K562 (cell line): ENCODE measurements around the gene LCA5L. TPM values are rescaled to one million over a fixed set of nuclear protein-coding genes. Genes with fewer than 3 reads are reported as not detected.

Source experiments
- COPS2 ChIP-seq: fragments of 450-650 bp; conservative IDR thresholded peaks from 2 replicates; pipeline ENCODE4 v1.6.1; 2016; ENCODE audit warnings: mild to moderate bottlenecking, moderate library complexity
- KAT2B ChIP-seq: IDR thresholded peaks from one replicate; pipeline ENCODE4 v1.6.1; 2012; ENCODE audit warnings: low read depth, mild to moderate bottlenecking, control low read depth, inconsistent platforms, low read length, moderate library complexity
- L3MBTL2 ChIP-seq: fragments of 450-650 bp; IDR thresholded peaks from 2 replicates; pipeline ENCODE4 v1.6.1; 2016; ENCODE audit warnings: mild to moderate bottlenecking, moderate library complexity
- LEF1 ChIP-seq: fragments of 450-650 bp; IDR thresholded peaks from 2 replicates; pipeline ENCODE4 v1.6.1; 2016; ENCODE audit warnings: mild to moderate bottlenecking
- NCOR1 ChIP-seq: fragments of 450-650 bp; IDR thresholded peaks from 2 replicates; pipeline ENCODE4 v1.6.1; 2016; ENCODE audit warnings: mild to moderate bottlenecking, moderate library complexity
- NRF1 ChIP-seq, 2 experiments: fragments of 450-650 bp; IDR thresholded peaks in 1 of 2; conservative IDR thresholded peaks in 1 of 2; 2 replicates each; pipeline ENCODE4 v1.6.1; 2014; ENCODE audit warnings: mild to moderate bottlenecking in 2 of 2
- PML ChIP-seq: IDR thresholded peaks from 2 replicates; pipeline ENCODE4 v1.6.1; 2012; ENCODE audit warnings: low read length, inconsistent platforms
- SRSF3 ChIP-seq: fragments of 200-400 bp; formaldehyde crosslinking; IDR thresholded peaks from 2 replicates; pipeline ENCODE4 v1.6.1; 2016; ENCODE audit warnings: mild to moderate bottlenecking, low read length, moderate library complexity; ENCODE audit not compliant: insufficient read depth
- ZC3H8 ChIP-seq: fragments of 450-650 bp; IDR thresholded peaks from 2 replicates; pipeline ENCODE4 v1.6.1; 2017
- ZFP1 ChIP-seq: fragments of 450-650 bp; formaldehyde crosslinking; IDR thresholded peaks from 2 replicates; pipeline ENCODE4 v1.4.0; 2020; ENCODE audit warnings: mild to moderate bottlenecking, mixed read lengths
- ZNF644 ChIP-seq: fragments of 200-800 bp; sonication (Bioruptor generic); IDR thresholded peaks from 2 replicates; pipeline ENCODE4 v1.6.1; 2016; ENCODE audit warnings: low read depth, missing genetic modification characterization, missing compliant biosample characterization
- polyA plus RNA-seq, 8 experiments: library from polyadenylated mRNA; depleted of rRNA in 4 of 8; stranded (reverse) in 5 of 8; unstranded in 3 of 8; fragments of >200 nt; fragmentation: Nextera tagmentation in 2 of 8; fragmentation: Illumina TruSeq in 1 of 8; extraction: Ambion mirVana in 2 of 8; extraction: Trizol in 1 of 8; gene quantifications; 2 replicates each; pipeline versions ENCODE4 v1.2.1 to v1.2.3, GENCODE V29; 2011 to 2014; ENCODE audit warnings: inconsistent platforms in 1 of 8, missing spikeins in 1 of 8
- total RNA-seq, 7 experiments: library from RNA; depleted of rRNA in 6 of 7; stranded (reverse); fragments of >200 nt in 6 of 7; fragmentation: Illumina TruSeq in 2 of 7; extraction: Trizol in 2 of 7; gene quantifications; 2 replicates each; pipeline versions ENCODE4 v1.2.1 to v1.2.3, GENCODE V29; 2011 to 2021; ENCODE audit warnings: low replicate concordance in 1 of 7
- TF ChIP-seq, protein P1 (sequence below): sonication (generic); formaldehyde crosslinking; IDR thresholded peaks from 2 replicates; pipeline ENCODE4 v1.8.0; 2023; ENCODE audit warnings: mild to moderate bottlenecking, missing genetic modification reagents
- TF ChIP-seq, protein P2 (sequence below): IDR thresholded peaks from 2 replicates; pipeline ENCODE4 v1.6.1; 2011; ENCODE audit warnings: borderline replicate concordance, low read depth, mild to moderate bottlenecking, moderate library complexity, low read length; ENCODE audit not compliant: insufficient read depth, poor library complexity, severe bottlenecking
- TF ChIP-seq, protein P3 (sequence below): fragments of 250-450 bp; sonication (Bioruptor Pico); IDR thresholded peaks from 2 replicates; pipeline ENCODE4 v1.9.0; 2021; ENCODE audit warnings: mild to moderate bottlenecking, inconsistent platforms
- TF ChIP-seq, protein P4 (sequence below): fragments of 450-650 bp; formaldehyde crosslinking; IDR thresholded peaks from 2 replicates; pipeline ENCODE4 v1.4.0; 2022; ENCODE audit warnings: missing genetic modification characterization
- TF ChIP-seq, protein P5 (sequence below), 2 experiments: fragments of 450-650 bp; conservative IDR thresholded peaks; 2 replicates each; pipeline ENCODE4 v1.6.1; 2017; ENCODE audit warnings: mild to moderate bottlenecking in 2 of 2, moderate library complexity in 2 of 2
- TF ChIP-seq, protein P6 (sequence below): sonication (generic); formaldehyde crosslinking; IDR thresholded peaks from 2 replicates; pipeline ENCODE4 v1.9.0; 2022; ENCODE audit warnings: mild to moderate bottlenecking, missing genetic modification reagents

LCA5L gene
- total and polyA plus RNA-seq, 9 of the 15 experiments (the other 6 are each of a cell fraction or from before 2014, with no cell fraction given), result 1.8 to 4.9 (median 3.8) TPM

DNA sequence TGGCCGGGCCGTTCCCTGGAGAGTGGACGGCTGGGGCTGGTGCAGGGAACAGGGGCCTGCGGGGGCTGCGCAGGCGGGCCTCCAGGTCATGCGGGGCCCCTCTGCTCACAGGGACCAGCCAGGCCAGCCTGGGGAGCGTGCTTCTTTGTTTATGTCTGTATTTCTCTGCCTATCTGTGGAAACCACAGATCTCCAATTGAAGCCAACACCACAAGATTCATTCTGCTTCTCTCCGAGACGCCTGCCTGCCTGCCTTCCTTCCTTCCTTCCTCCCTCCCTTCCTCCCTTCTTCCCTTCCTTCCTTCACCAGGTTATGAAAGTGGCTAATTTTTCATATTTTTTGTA is 56.8 kb downstream of the LCA5L start (continued):
- TF ChIP-seq, protein P1, sequence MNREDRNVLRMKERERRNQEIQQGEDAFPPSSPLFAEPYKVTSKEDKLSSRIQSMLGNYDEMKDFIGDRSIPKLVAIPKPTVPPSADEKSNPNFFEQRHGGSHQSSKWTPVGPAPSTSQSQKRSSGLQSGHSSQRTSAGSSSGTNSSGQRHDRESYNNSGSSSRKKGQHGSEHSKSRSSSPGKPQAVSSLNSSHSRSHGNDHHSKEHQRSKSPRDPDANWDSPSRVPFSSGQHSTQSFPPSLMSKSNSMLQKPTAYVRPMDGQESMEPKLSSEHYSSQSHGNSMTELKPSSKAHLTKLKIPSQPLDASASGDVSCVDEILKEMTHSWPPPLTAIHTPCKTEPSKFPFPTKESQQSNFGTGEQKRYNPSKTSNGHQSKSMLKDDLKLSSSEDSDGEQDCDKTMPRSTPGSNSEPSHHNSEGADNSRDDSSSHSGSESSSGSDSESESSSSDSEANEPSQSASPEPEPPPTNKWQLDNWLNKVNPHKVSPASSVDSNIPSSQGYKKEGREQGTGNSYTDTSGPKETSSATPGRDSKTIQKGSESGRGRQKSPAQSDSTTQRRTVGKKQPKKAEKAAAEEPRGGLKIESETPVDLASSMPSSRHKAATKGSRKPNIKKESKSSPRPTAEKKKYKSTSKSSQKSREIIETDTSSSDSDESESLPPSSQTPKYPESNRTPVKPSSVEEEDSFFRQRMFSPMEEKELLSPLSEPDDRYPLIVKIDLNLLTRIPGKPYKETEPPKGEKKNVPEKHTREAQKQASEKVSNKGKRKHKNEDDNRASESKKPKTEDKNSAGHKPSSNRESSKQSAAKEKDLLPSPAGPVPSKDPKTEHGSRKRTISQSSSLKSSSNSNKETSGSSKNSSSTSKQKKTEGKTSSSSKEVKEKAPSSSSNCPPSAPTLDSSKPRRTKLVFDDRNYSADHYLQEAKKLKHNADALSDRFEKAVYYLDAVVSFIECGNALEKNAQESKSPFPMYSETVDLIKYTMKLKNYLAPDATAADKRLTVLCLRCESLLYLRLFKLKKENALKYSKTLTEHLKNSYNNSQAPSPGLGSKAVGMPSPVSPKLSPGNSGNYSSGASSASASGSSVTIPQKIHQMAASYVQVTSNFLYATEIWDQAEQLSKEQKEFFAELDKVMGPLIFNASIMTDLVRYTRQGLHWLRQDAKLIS, result 0 out of 2 replicates have a peak, but pooled peaks have one; percentile 1
- TF ChIP-seq, protein P2, sequence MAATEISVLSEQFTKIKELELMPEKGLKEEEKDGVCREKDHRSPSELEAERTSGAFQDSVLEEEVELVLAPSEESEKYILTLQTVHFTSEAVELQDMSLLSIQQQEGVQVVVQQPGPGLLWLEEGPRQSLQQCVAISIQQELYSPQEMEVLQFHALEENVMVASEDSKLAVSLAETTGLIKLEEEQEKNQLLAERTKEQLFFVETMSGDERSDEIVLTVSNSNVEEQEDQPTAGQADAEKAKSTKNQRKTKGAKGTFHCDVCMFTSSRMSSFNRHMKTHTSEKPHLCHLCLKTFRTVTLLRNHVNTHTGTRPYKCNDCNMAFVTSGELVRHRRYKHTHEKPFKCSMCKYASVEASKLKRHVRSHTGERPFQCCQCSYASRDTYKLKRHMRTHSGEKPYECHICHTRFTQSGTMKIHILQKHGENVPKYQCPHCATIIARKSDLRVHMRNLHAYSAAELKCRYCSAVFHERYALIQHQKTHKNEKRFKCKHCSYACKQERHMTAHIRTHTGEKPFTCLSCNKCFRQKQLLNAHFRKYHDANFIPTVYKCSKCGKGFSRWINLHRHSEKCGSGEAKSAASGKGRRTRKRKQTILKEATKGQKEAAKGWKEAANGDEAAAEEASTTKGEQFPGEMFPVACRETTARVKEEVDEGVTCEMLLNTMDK, result no peak
- TF ChIP-seq KAT2B (no peak), ZNF644 (tag) (peak; percentile 49; the same call in 1 of the 2 replicates), NCOR1 (no peak), L3MBTL2 (no peak), LEF1 (no peak), ZFP1 (no peak), COPS2 (no peak), ZC3H8 (no peak), SRSF3 (no peak), PML (no peak), NRF1 (conservative IDR thresholded peaks at IDR 0.05 in 1 of 2, IDR thresholded peaks at IDR 0.05 in 1 of 2) (peak; percentile 50 to 64)
- TF ChIP-seq, protein P3, sequence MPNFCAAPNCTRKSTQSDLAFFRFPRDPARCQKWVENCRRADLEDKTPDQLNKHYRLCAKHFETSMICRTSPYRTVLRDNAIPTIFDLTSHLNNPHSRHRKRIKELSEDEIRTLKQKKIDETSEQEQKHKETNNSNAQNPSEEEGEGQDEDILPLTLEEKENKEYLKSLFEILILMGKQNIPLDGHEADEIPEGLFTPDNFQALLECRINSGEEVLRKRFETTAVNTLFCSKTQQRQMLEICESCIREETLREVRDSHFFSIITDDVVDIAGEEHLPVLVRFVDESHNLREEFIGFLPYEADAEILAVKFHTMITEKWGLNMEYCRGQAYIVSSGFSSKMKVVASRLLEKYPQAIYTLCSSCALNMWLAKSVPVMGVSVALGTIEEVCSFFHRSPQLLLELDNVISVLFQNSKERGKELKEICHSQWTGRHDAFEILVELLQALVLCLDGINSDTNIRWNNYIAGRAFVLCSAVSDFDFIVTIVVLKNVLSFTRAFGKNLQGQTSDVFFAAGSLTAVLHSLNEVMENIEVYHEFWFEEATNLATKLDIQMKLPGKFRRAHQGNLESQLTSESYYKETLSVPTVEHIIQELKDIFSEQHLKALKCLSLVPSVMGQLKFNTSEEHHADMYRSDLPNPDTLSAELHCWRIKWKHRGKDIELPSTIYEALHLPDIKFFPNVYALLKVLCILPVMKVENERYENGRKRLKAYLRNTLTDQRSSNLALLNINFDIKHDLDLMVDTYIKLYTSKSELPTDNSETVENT (CRISPR knock-in tag), result 0 out of 2 replicates have a peak, but pooled peaks have one; percentile 4
- TF ChIP-seq, protein P4, sequence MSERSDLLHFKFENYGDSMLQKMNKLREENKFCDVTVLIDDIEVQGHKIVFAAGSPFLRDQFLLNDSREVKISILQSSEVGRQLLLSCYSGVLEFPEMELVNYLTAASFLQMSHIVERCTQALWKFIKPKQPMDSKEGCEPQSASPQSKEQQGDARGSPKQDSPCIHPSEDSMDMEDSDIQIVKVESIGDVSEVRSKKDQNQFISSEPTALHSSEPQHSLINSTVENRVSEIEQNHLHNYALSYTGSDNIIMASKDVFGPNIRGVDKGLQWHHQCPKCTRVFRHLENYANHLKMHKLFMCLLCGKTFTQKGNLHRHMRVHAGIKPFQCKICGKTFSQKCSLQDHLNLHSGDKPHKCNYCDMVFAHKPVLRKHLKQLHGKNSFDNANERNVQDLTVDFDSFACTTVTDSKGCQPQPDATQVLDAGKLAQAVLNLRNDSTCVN (CRISPR knock-in tag), result no peak
- TF ChIP-seq, protein P5, sequence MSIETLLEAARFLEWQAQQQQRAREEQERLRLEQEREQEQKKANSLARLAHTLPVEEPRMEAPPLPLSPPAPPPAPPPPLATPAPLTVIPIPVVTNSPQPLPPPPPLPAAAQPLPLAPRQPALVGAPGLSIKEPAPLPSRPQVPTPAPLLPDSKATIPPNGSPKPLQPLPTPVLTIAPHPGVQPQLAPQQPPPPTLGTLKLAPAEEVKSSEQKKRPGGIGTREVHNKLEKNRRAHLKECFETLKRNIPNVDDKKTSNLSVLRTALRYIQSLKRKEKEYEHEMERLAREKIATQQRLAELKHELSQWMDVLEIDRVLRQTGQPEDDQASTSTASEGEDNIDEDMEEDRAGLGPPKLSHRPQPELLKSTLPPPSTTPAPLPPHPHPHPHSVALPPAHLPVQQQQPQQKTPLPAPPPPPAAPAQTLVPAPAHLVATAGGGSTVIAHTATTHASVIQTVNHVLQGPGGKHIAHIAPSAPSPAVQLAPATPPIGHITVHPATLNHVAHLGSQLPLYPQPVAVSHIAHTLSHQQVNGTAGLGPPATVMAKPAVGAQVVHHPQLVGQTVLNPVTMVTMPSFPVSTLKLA (conservative IDR thresholded peaks at IDR 0.05), result no peak
- TF ChIP-seq, protein P6, sequence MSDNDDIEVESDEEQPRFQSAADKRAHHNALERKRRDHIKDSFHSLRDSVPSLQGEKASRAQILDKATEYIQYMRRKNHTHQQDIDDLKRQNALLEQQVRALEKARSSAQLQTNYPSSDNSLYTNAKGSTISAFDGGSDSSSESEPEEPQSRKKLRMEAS (CRISPR knock-in tag), result 0 out of 2 replicates have a peak, but pooled peaks have one; percentile 1
